ENCODE data around the gene ZNF688. TPM values are rescaled to one million over a fixed set of nuclear protein-coding genes. Genes with fewer than 3 reads are reported as not detected.

The ZNF688 gene
- total and polyA plus RNA-seq, 2 donors from 2014 or later, result 16.7 to 32.7 TPM

GRCh38 chr16:30526137-30526822 is 45.2 kb downstream of the ZNF688 start, which contains the start of gene ZNF768:
TSS of gene ZNF768 (minus strand) at chr16:30526566. CDS start at chr16:30526413, 153 bp downstream.
- peaks cover 0 to 3% (median 2%) of the 10 kb centered on the region in 3 donors for H3K36me3 ChIP-seq (ENCODE audit: control insufficient read depth in 2 of 3, insufficient read depth in 3 of 3, low read length in 3 of 3)
- H3K27me3 ChIP-seq (ENCODE audit: control insufficient read depth, insufficient read depth, low read length), result no peaks in the 10 kb centered on the region
- DNase-seq (peak; percentile 45 to 94 (median 65)), FAIRE-seq (no peak)
- peak within 1 kb of the TSS; percentile 56 to 93 (median 89) for H3K9ac ChIP-seq (ENCODE audit: low read length in 3 of 3)
- TF ChIP-seq CTCF (IDR thresholded peaks at IDR 0.05; ENCODE audit: borderline replicate concordance, extremely low read depth, insufficient read depth), result no peak
- H3K4me3 ChIP-seq (ENCODE audit: low read length in 3 of 3), result peak within 1 kb of the TSS; percentile 63 to 78 (median 67)
- intact Hi-C loops (cut with DNase I), result no loop called here
- H3K4me1 ChIP-seq (ENCODE audit: control insufficient read depth in 2 of 3, insufficient read depth in 2 of 3, low read depth in 1 of 3, low read length in 3 of 3), result peaks cover 4 to 22% (median 18%) of the 10 kb centered on the region in 3 donors
- H3K27ac ChIP-seq (ENCODE audit: low read depth in 2 of 2, low read length in 2 of 2), result peak within 1 kb of the TSS; percentile 99 to 100
- H3K9me3 ChIP-seq (ENCODE audit: control insufficient read depth in 2 of 3, insufficient read depth in 1 of 3, low read length in 3 of 3), result no peaks in the 10 kb centered on the region

GRCh38 chr16:30525844-30526136 is 45.7 kb downstream of the ZNF688 start:
- no peaks in the 10 kb centered on the region for H3K9me3 ChIP-seq (ENCODE audit: control insufficient read depth in 2 of 3, insufficient read depth in 1 of 3, low read length in 3 of 3)
- intact Hi-C loops (cut with DNase I), result no loop called here
- peak overlapping the region in 2 of 3 donors; percentile 48 to 78 for H3K9ac ChIP-seq (ENCODE audit: low read length in 3 of 3)
- H3K27ac ChIP-seq (ENCODE audit: low read depth in 2 of 2, low read length in 2 of 2), result peak overlapping the region; percentile 82 to 93
- peaks cover 0 to 2% (median 0%) of the 10 kb centered on the region in 3 donors for H3K36me3 ChIP-seq (ENCODE audit: control insufficient read depth in 2 of 3, insufficient read depth in 3 of 3, low read length in 3 of 3)
- DNase-seq (no peak), FAIRE-seq (no peak)
- H3K4me3 ChIP-seq (ENCODE audit: low read length in 3 of 3), result peak overlapping the region; percentile 54 to 62 (median 60)
- no peak for TF ChIP-seq CTCF (IDR thresholded peaks at IDR 0.05; ENCODE audit: borderline replicate concordance, extremely low read depth, insufficient read depth)
- no peaks in the 10 kb centered on the region for H3K27me3 ChIP-seq (ENCODE audit: control insufficient read depth, insufficient read depth, low read length)
- peaks cover 4 to 22% (median 18%) of the 10 kb centered on the region in 3 donors for H3K4me1 ChIP-seq (ENCODE audit: control insufficient read depth in 2 of 3, insufficient read depth in 2 of 3, low read depth in 1 of 3, low read length in 3 of 3)

GRCh38 chr16:30524575-30525568 is 46.6 kb downstream of the ZNF688 start:
- Histone ChIP-seq H3K9ac (ENCODE audit: low read length in 3 of 3) (no peak overlapping the region), H3K27me3 (ENCODE audit: control insufficient read depth, insufficient read depth, low read length) (no peaks in the 10 kb centered on the region), H3K4me3 (ENCODE audit: low read length in 3 of 3) (no peak overlapping the region), H3K4me1 (ENCODE audit: control insufficient read depth in 2 of 3, insufficient read depth in 2 of 3, low read depth in 1 of 3, low read length in 3 of 3) (peaks cover 4 to 22% (median 18%) of the 10 kb centered on the region in 3 donors), H3K36me3 (ENCODE audit: control insufficient read depth in 2 of 3, insufficient read depth in 3 of 3, low read length in 3 of 3) (no peaks in the 10 kb centered on the region), H3K9me3 (ENCODE audit: control insufficient read depth in 2 of 3, insufficient read depth in 1 of 3, low read length in 3 of 3) (no peaks in the 10 kb centered on the region), H3K27ac (ENCODE audit: low read depth in 2 of 2, low read length in 2 of 2) (no peak overlapping the region)
- TF ChIP-seq CTCF (IDR thresholded peaks at IDR 0.05; ENCODE audit: borderline replicate concordance, extremely low read depth, insufficient read depth), result no peak
- peak in 2 of 5 donors; percentile 62 to 80 for DNase-seq
- no peak for FAIRE-seq
- intact Hi-C loops (cut with DNase I), result no loop called here
